ENCODE results near the gene TPP2. TPM values are rescaled to one million over a fixed set of nuclear protein-coding genes. Genes with fewer than 3 reads are reported as not detected.

Gene TPP2
- total RNA-seq, 1 experiment from 2014 or later = 31.6 TPM

DNA sequence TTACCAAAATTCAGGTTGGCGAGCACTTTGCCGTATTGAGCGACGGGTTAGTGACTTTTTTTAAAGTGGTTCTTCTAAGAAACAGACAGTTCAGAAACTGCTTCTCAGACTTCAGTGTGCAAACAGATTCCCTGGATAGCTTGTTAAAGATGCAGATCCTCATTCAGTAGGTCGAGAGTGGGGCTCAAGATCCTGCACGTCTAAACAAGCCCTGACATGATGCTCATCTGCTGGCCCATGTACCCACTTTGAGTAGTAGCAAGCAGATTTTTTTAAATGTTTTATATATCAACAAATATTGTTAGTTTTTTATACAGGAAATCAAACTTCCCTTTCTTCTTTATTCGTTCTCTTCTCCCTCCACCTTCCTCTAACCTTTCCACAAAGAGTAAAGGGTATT is 90.7 kb downstream of the TPP2 start:
- ChIA-PET POLR2A (no interaction called here), CTCF (no interaction called here)
- in situ Hi-C loops (cut with HindIII; ENCODE audit: low pct_unique_long_range_greater_than_20kb, low sequenced_read_pairs) = no loop called here
- no peaks in the 10 kb centered on the region for H3K27me3 ChIP-seq (ENCODE audit: control insufficient read depth, insufficient read depth, low read length)
- no peaks in the 10 kb centered on the region for H3K36me3 ChIP-seq (ENCODE audit: control insufficient read depth, insufficient read depth, low read length)
- no peaks in the 10 kb centered on the region for H3K4me1 ChIP-seq (ENCODE audit: control insufficient read depth, insufficient read depth, low read length)
- BruUV-seq (replicated peaks) = no TSS peak
- DNase-seq (ENCODE audit: low read depth, low spot score) = no peak
- intact Hi-C loops (cut with micrococcal nuclease; ENCODE audit: unreplicated experiment) = no loop called here
- no peak for ATAC-seq
- no peak for TF ChIP-seq POLR2AphosphoS5 (IDR thresholded peaks at IDR 0.05; ENCODE audit: low read depth, low read length)
- TF ChIP-seq, protein P1, sequence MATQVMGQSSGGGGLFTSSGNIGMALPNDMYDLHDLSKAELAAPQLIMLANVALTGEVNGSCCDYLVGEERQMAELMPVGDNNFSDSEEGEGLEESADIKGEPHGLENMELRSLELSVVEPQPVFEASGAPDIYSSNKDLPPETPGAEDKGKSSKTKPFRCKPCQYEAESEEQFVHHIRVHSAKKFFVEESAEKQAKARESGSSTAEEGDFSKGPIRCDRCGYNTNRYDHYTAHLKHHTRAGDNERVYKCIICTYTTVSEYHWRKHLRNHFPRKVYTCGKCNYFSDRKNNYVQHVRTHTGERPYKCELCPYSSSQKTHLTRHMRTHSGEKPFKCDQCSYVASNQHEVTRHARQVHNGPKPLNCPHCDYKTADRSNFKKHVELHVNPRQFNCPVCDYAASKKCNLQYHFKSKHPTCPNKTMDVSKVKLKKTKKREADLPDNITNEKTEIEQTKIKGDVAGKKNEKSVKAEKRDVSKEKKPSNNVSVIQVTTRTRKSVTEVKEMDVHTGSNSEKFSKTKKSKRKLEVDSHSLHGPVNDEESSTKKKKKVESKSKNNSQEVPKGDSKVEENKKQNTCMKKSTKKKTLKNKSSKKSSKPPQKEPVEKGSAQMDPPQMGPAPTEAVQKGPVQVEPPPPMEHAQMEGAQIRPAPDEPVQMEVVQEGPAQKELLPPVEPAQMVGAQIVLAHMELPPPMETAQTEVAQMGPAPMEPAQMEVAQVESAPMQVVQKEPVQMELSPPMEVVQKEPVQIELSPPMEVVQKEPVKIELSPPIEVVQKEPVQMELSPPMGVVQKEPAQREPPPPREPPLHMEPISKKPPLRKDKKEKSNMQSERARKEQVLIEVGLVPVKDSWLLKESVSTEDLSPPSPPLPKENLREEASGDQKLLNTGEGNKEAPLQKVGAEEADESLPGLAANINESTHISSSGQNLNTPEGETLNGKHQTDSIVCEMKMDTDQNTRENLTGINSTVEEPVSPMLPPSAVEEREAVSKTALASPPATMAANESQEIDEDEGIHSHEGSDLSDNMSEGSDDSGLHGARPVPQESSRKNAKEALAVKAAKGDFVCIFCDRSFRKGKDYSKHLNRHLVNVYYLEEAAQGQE (IDR thresholded peaks at IDR 0.05; ENCODE audit: insufficient read depth in 1 of 2, low read depth in 2 of 2, low read length in 1 of 2) = no peak
- TF ChIP-seq SIN3A (IDR thresholded peaks at IDR 0.05; ENCODE audit: borderline replicate concordance, insufficient read depth, low read depth, low read length) = no peak
- no peak for TF ChIP-seq TCF7L2 (IDR thresholded peaks at IDR 0.05; ENCODE audit: low read depth, low read length)
- TF ChIP-seq, protein P2, sequence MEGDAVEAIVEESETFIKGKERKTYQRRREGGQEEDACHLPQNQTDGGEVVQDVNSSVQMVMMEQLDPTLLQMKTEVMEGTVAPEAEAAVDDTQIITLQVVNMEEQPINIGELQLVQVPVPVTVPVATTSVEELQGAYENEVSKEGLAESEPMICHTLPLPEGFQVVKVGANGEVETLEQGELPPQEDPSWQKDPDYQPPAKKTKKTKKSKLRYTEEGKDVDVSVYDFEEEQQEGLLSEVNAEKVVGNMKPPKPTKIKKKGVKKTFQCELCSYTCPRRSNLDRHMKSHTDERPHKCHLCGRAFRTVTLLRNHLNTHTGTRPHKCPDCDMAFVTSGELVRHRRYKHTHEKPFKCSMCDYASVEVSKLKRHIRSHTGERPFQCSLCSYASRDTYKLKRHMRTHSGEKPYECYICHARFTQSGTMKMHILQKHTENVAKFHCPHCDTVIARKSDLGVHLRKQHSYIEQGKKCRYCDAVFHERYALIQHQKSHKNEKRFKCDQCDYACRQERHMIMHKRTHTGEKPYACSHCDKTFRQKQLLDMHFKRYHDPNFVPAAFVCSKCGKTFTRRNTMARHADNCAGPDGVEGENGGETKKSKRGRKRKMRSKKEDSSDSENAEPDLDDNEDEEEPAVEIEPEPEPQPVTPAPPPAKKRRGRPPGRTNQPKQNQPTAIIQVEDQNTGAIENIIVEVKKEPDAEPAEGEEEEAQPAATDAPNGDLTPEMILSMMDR (IDR thresholded peaks at IDR 0.05) = no peak
- no peak overlapping the region for H3K4me3 ChIP-seq (ENCODE audit: low read depth in 2 of 2, low read length in 2 of 2)
- no peak overlapping the region for H3K27ac ChIP-seq (ENCODE audit: low read length)
- H3K9me3 ChIP-seq (ENCODE audit: control insufficient read depth, insufficient read depth, low read depth, low read length) = no peaks in the 10 kb centered on the region

DNA sequence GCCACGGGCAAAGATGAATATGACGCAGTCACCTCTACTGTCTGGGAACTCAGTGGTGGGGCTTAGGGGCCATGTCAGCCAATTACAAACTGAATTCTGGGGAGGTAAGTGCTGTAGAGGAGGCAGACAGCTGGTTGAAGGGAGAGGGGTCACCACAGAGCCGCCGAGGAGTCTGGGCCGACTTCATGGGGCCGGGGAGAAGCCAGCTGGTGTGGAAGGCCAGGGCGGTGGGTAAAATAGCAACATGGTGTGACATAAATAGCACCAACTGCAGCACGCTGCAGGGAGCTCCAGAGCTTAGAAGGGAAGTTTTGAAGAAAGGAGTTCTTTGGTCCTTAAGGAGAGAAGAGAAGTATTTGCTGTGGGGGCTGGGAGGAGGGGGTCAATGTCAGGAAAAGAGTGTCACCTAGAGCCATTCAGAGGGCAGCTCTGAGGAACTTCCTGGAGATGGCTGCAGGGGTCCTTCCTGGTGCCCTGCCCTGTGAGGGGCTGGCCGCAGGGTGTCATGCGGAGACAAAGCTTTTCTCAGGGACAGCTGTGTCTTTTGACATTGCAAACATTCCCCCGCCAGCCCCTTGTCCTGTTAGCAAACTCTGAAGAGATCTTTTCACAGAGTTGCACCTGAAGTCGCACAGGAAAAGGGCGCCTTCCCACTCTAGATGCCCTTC is 91.7 kb downstream of the TPP2 start:
- no TSS peak for BruUV-seq (replicated peaks)
- no peak for DNase-seq (ENCODE audit: low read depth, low spot score)
- POLR2A ChIA-PET = no interaction called here
- Histone ChIP-seq H3K27ac (ENCODE audit: low read length) (no peak overlapping the region), H3K27me3 (ENCODE audit: control insufficient read depth, insufficient read depth, low read length) (no peaks in the 10 kb centered on the region), H3K4me1 (ENCODE audit: control insufficient read depth, insufficient read depth, low read length) (no peaks in the 10 kb centered on the region), H3K9me3 (ENCODE audit: control insufficient read depth, insufficient read depth, low read depth, low read length) (no peaks in the 10 kb centered on the region), H3K4me3 (ENCODE audit: low read depth in 2 of 2, low read length in 2 of 2) (no peak overlapping the region), H3K36me3 (ENCODE audit: control insufficient read depth, insufficient read depth, low read length) (no peaks in the 10 kb centered on the region)
- TF ChIP-seq SIN3A (IDR thresholded peaks at IDR 0.05; ENCODE audit: borderline replicate concordance, insufficient read depth, low read depth, low read length) (no peak), TCF7L2 (IDR thresholded peaks at IDR 0.05; ENCODE audit: low read depth, low read length) (no peak), POLR2AphosphoS5 (IDR thresholded peaks at IDR 0.05; ENCODE audit: low read depth, low read length) (no peak)
- TF ChIP-seq, protein P2 (IDR thresholded peaks at IDR 0.05) = no peak
- TF ChIP-seq, protein P1 (IDR thresholded peaks at IDR 0.05; ENCODE audit: insufficient read depth in 1 of 2, low read depth in 2 of 2, low read length in 1 of 2) = no peak
- no peak for ATAC-seq
- in situ Hi-C loops (cut with HindIII; ENCODE audit: low pct_unique_long_range_greater_than_20kb, low sequenced_read_pairs) (no loop called here), intact Hi-C loops (cut with micrococcal nuclease; ENCODE audit: unreplicated experiment) (no loop called here)
- CTCF ChIA-PET = no interaction called here

All from Panc1 (cell line).